Neuronal stem cell (in vitro differentiated cells): ENCODE data around the gene PBXIP1.
A peak's percentile ranks its signal among the peaks of the same experiment; 100 is the strongest.

ENCODE experiments used
- DNase-seq: peaks from one replicate; pipeline ENCODE4 v3.0.0-alpha.2; 2013; ENCODE audit warnings: low spot score
- H2AFZ ChIP-seq: one replicate; pipeline ENCODE4 v1.6.1; 2013; ENCODE audit warnings: mild to moderate bottlenecking, low read length, inconsistent platforms
- H2AK5ac ChIP-seq: 2 replicates; pipeline ENCODE4 v1.6.1; 2013; ENCODE audit warnings: low read depth, mild to moderate bottlenecking, inconsistent platforms, low read length, moderate library complexity, mixed read lengths
- H2BK120ac ChIP-seq: 2 replicates; pipeline ENCODE4 v1.6.1; 2013; ENCODE audit warnings: low read depth, mild to moderate bottlenecking, inconsistent platforms, low read length, moderate library complexity, mixed read lengths
- H2BK12ac ChIP-seq: one replicate; pipeline ENCODE4 v1.6.1; 2013; ENCODE audit warnings: low read length, inconsistent platforms
- H2BK15ac ChIP-seq: 2 replicates; pipeline ENCODE4 v1.6.1; 2013; ENCODE audit warnings: mild to moderate bottlenecking, low read length, inconsistent platforms, mixed read lengths
- H2BK5ac ChIP-seq: one replicate; pipeline ENCODE4 v1.6.1; 2013; ENCODE audit warnings: inconsistent platforms, mild to moderate bottlenecking, low read length, moderate library complexity
- H3K14ac ChIP-seq: one replicate; pipeline ENCODE4 v1.6.1; 2013; ENCODE audit warnings: low read length, inconsistent platforms
- H3K18ac ChIP-seq: 2 replicates; pipeline ENCODE4 v1.6.1; 2013; ENCODE audit warnings: low read length, inconsistent platforms
- H3K23ac ChIP-seq: 2 replicates; pipeline ENCODE4 v1.6.1; 2013; ENCODE audit warnings: low read depth, mild to moderate bottlenecking, mixed read lengths, low read length, inconsistent platforms; ENCODE audit not compliant: poor library complexity
- H3K27ac ChIP-seq: replicated peaks from 3 replicates; pipeline ENCODE4 v1.5.1; 2013; ENCODE audit warnings: low read length, inconsistent platforms
- H3K27me3 ChIP-seq, 3 experiments: 2 replicates each; pipeline ENCODE4 v1.6.1; 2013; ENCODE audit warnings: low read length in 3 of 3, mild to moderate bottlenecking in 2 of 3, inconsistent platforms in 1 of 3, low read depth in 1 of 3, mixed read lengths in 1 of 3, moderate library complexity in 1 of 3; ENCODE audit not compliant: control insufficient read depth in 3 of 3, insufficient read depth in 3 of 3
- H3K36me3 ChIP-seq, 2 donors: replicated peaks in 1 of 2; 2 replicates each; pipeline ENCODE4 v1.6.1; 2013; ENCODE audit warnings: low read length in 2 of 2; ENCODE audit not compliant: control insufficient read depth in 2 of 2, insufficient read depth in 2 of 2
- H3K4ac ChIP-seq: 2 replicates; pipeline ENCODE4 v1.6.1; 2013; ENCODE audit warnings: inconsistent platforms, mild to moderate bottlenecking, low read length, moderate library complexity
- H3K4me1 ChIP-seq, 2 donors: 1 replicate in 1 of 2; 2 replicates in 1 of 2; pipeline ENCODE4 v1.6.1; 2013; ENCODE audit warnings: low read length in 2 of 2, low read depth in 1 of 2; ENCODE audit not compliant: control insufficient read depth in 2 of 2, insufficient read depth in 1 of 2
- H3K4me2 ChIP-seq: one replicate; pipeline ENCODE4 v1.6.1; 2013; ENCODE audit warnings: mild to moderate bottlenecking, low read length, inconsistent platforms; ENCODE audit not compliant: insufficient read depth, poor library complexity, severe bottlenecking
- H3K4me3 ChIP-seq, 2 donors: 2 replicates each; pipeline ENCODE4 v1.5.1; 2013; ENCODE audit warnings: low read length in 2 of 2, mild to moderate bottlenecking in 2 of 2, inconsistent platforms in 1 of 2, moderate library complexity in 1 of 2
- H3K79me1 ChIP-seq: one replicate; pipeline ENCODE4 v1.6.1; 2013; ENCODE audit warnings: low read depth, mild to moderate bottlenecking, inconsistent platforms, low read length, moderate library complexity
- H3K9ac ChIP-seq: one replicate; pipeline ENCODE4 v1.6.1; 2013; ENCODE audit warnings: mild to moderate bottlenecking, low read depth, low read length, inconsistent platforms; ENCODE audit not compliant: poor library complexity
- H3K9me3 ChIP-seq, 2 donors: replicated peaks in 1 of 2; 2 replicates each; pipeline versions ENCODE3 to v1.6.1; 2013; ENCODE audit warnings: low read length in 2 of 2, mild to moderate bottlenecking in 2 of 2, inconsistent platforms in 1 of 2, low read depth in 1 of 2, mixed read lengths in 1 of 2, moderate library complexity in 1 of 2; ENCODE audit not compliant: control insufficient read depth in 2 of 2, insufficient read depth in 1 of 2
- H4K8ac ChIP-seq: one replicate; pipeline ENCODE4 v1.6.1; 2013; ENCODE audit warnings: low read depth, mild to moderate bottlenecking, inconsistent platforms, low read length, moderate library complexity
- H4K91ac ChIP-seq: one replicate; pipeline ENCODE4 v1.6.1; 2013; ENCODE audit warnings: low read length, low read depth, mild to moderate bottlenecking, inconsistent platforms; ENCODE audit not compliant: poor library complexity
- WGBS, 2 donors: extraction: QIAGEN DNeasy Blood & Tissue Kit; methylation state at CpG; one replicate each; pipeline ENCODE4 v1.1.7; 2013; ENCODE audit warnings: missing lambda C conversion rate in 2 of 2, mixed read lengths in 1 of 2; ENCODE audit not compliant: insufficient read length in 2 of 2, insufficient replicate concordance in 1 of 2; ENCODE audit errors: extremely low coverage in 2 of 2; 5-methylcytosine and 5-hydroxymethylcytosine counted together

The PBXIP1 gene

DNA sequence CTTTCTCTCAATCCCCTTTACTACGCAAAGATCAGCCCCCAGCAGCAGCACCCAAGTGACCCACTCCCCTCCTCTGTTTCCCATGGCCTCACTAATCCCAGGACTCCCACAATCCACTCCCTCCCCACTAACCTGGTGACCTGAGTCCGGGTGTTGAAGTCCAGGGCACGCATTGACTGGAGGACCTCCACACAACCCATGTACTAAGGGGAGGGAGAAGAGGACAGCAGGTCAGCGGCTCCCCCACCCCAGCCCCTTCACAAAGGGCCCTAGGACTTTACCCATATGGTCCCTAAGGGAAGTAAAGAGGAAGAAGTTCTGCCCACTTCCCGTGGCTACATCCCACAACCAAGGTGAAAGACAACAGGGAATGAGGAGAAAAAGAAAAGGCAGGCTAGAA is 13.3 kb upstream of the PBXIP1 start:
- H3K4me3 ChIP-seq = peak overlapping the region; percentile 50 to 77
- H3K18ac ChIP-seq = peak overlapping the region; percentile 40
- no peak overlapping the region for H2BK120ac ChIP-seq
- H3K4ac ChIP-seq = no peak overlapping the region
- H2AFZ ChIP-seq = no peak overlapping the region
- no peak for DNase-seq
- H3K4me2 ChIP-seq = peak overlapping the region; percentile 96
- H4K8ac ChIP-seq = no peak overlapping the region
- peak overlapping the region; percentile 25 for H3K23ac ChIP-seq
- H2AK5ac ChIP-seq = peak overlapping the region; percentile 34
- peak overlapping the region; percentile 22 for H2BK15ac ChIP-seq
- H3K36me3 ChIP-seq = peaks cover 19 to 48% of the 10 kb centered on the region in 2 donors
- H3K4me1 ChIP-seq = peaks cover 27 to 30% of the 10 kb centered on the region in 2 donors
- H3K79me1 ChIP-seq = peaks cover 9% of the 10 kb centered on the region
- H3K27me3 ChIP-seq = no peaks in the 10 kb centered on the region
- WGBS, 2 donors = no CpG with 5 or more reads among the region's 5 CpGs
- no peak overlapping the region for H4K91ac ChIP-seq
- H3K14ac ChIP-seq = no peak overlapping the region
- H3K27ac ChIP-seq = no peak overlapping the region
- no peak overlapping the region for H2BK12ac ChIP-seq
- H2BK5ac ChIP-seq = no peak overlapping the region
- no peaks in the 10 kb centered on the region for H3K9me3 ChIP-seq
- H3K9ac ChIP-seq = peak overlapping the region; percentile 80

DNA sequence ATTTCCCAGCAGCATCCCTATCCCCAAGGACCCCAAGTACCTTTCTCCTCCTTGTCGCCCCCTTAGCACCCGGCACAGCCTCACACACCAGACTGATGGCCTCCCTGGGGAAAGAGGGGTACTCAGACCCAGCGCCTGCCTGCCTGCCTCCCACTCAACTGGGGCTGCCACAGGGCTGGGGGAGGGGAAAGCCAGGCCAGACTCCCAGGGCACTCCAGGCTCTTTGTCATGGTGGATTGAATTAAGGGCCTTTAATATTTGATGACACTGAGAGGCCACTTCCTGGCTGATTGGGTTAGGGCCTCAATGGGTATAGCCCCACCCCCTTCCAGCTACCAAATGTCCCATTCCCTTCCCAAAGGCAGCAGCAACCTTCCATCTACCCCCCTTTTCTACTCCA is 12.8 kb upstream of the PBXIP1 start:
- Histone ChIP-seq H3K27me3 (no peaks in the 10 kb centered on the region), H4K8ac (no peak overlapping the region), H3K4me3 (peak overlapping the region; percentile 50 to 77), H3K27ac (no peak overlapping the region), H2BK12ac (no peak overlapping the region), H3K23ac (no peak overlapping the region), H2BK5ac (no peak overlapping the region), H3K4me2 (peak overlapping the region; percentile 96), H2BK15ac (no peak overlapping the region), H3K4me1 (peaks cover 27 to 30% of the 10 kb centered on the region in 2 donors), H2AK5ac (peak overlapping the region; percentile 34), H3K9ac (peak overlapping the region; percentile 65), H3K9me3 (no peaks in the 10 kb centered on the region), H3K14ac (no peak overlapping the region), H3K36me3 (peaks cover 21 to 53% of the 10 kb centered on the region in 2 donors), H2AFZ (no peak overlapping the region), H2BK120ac (no peak overlapping the region), H3K18ac (no peak overlapping the region), H3K79me1 (peaks cover 9% of the 10 kb centered on the region), H3K4ac (no peak overlapping the region), H4K91ac (no peak overlapping the region)
- WGBS, 2 donors = no CpG with 5 or more reads among the region's 3 CpGs
- DNase-seq = no peak

GRCh38 chr1:154967331-154967950 is 11.5 kb upstream of the PBXIP1 start:
- no peak overlapping the region for H4K8ac ChIP-seq
- H2BK15ac ChIP-seq = no peak overlapping the region
- H2BK5ac ChIP-seq = no peak overlapping the region
- peaks cover 23 to 28% of the 10 kb centered on the region in 2 donors for H3K4me1 ChIP-seq
- no peaks in the 10 kb centered on the region for H3K9me3 ChIP-seq
- H3K18ac ChIP-seq = no peak overlapping the region
- no peak overlapping the region for H3K14ac ChIP-seq
- no peak overlapping the region for H4K91ac ChIP-seq
- H3K27me3 ChIP-seq = no peaks in the 10 kb centered on the region
- no peak overlapping the region for H3K4ac ChIP-seq
- H3K36me3 ChIP-seq = peaks cover 26 to 66% of the 10 kb centered on the region in 2 donors
- H2BK12ac ChIP-seq = no peak overlapping the region
- peak overlapping the region; percentile 1 for H3K9ac ChIP-seq
- DNase-seq = no peak
- H3K79me1 ChIP-seq = peaks cover 9% of the 10 kb centered on the region
- H3K27ac ChIP-seq = no peak overlapping the region
- no peak overlapping the region for H2AK5ac ChIP-seq
- H3K23ac ChIP-seq = no peak overlapping the region
- H3K4me3 ChIP-seq = no peak overlapping the region
- H3K4me2 ChIP-seq = no peak overlapping the region
- H2AFZ ChIP-seq = no peak overlapping the region
- H2BK120ac ChIP-seq = no peak overlapping the region
- WGBS, 2 donors = no CpG with 5 or more reads among the region's 5 CpGs

- Histone ChIP-seq H3K4me2 (no peak overlapping the region), H4K91ac (no peak overlapping the region), H2BK120ac (no peak overlapping the region), H3K79me1 (peaks cover 9% of the 10 kb centered on the region), H3K9me3 (no peaks in the 10 kb centered on the region), H4K8ac (no peak overlapping the region), H3K4me3 (no peak overlapping the region), H3K9ac (no peak overlapping the region), H2AFZ (no peak overlapping the region), H3K23ac (peak overlapping the region; percentile 22), H3K27me3 (no peaks in the 10 kb centered on the region), H2AK5ac (no peak overlapping the region), H2BK5ac (peak overlapping the region; percentile 3), H3K4ac (no peak overlapping the region), H2BK12ac (no peak overlapping the region), H3K27ac (no peak overlapping the region), H3K4me1 (peaks cover 14 to 20% of the 10 kb centered on the region in 2 donors), H3K14ac (no peak overlapping the region), H2BK15ac (no peak overlapping the region), H3K18ac (no peak overlapping the region), H3K36me3 (peaks cover 26 to 68% of the 10 kb centered on the region in 2 donors)
- WGBS, 2 donors = no CpG with 5 or more reads among the region's 7 CpGs
- no peak for DNase-seq
These were observed 10.2 kb upstream of the PBXIP1 start for GRCh38 chr1:154966111-154966510.
